Ovary (tissue), 9 donors: ENCODE results near the gene CPXM1. TPM values are rescaled to one million over a fixed set of nuclear protein-coding genes. Genes with fewer than 3 reads are reported as not detected.
"Not testable (repeated sequence)": the region's sequence is repeated elsewhere in the genome, so short reads cannot be mapped to it uniquely, and the experiment has no call there.

Experiments used
- DNase-seq, 5 donors: peaks; one replicate each; pipeline ENCODE4 v3.0.0-alpha.2; 2019 to 2020
- H3K27ac ChIP-seq, 2 donors: fragments of 200-600 bp; one replicate each; pipeline versions ENCODE4 v1.5.1 to v1.8.0; 2019 to 2022
- H3K27me3 ChIP-seq: fragments of 200-600 bp; one replicate; pipeline ENCODE4 v1.8.0; 2022
- H3K36me3 ChIP-seq: fragments of 200-600 bp; sonication (generic); one replicate; pipeline ENCODE4 v1.5.1; 2019
- H3K4me1 ChIP-seq: one replicate; pipeline ENCODE4 v1.8.1; 2013; ENCODE audit warnings: mild to moderate bottlenecking, moderate library complexity; ENCODE audit not compliant: insufficient read depth
- H3K4me3 ChIP-seq: fragments of 200-600 bp; sonication (generic); one replicate; pipeline ENCODE4 v1.5.1; 2017
- H3K9me3 ChIP-seq, 2 donors: fragments of 200-600 bp in 1 of 2; sonication (generic) in 1 of 2; one replicate each; pipeline versions ENCODE4 v1.5.1 to v1.8.1; 2013 to 2019; ENCODE audit warnings: mild to moderate bottlenecking in 1 of 2, moderate library complexity in 1 of 2
- CTCF ChIP-seq, 3 donors: fragments of 450-650 bp in 2 of 3; fragments of 200-600 bp in 1 of 3; IDR thresholded peaks; one replicate each; pipeline versions ENCODE4 v1.5.1 to v1.8.0; 2016 to 2022; ENCODE audit warnings: antibody characterized with exemption in 3 of 3, mild to moderate bottlenecking in 1 of 3
- EP300 ChIP-seq: sonication (generic); formaldehyde crosslinking; IDR thresholded peaks from one replicate; pipeline ENCODE4 v1.6.1; 2017; ENCODE audit warnings: antibody characterized with exemption
- POLR2A ChIP-seq: fragments of 450-650 bp; IDR thresholded peaks from one replicate; pipeline ENCODE4 v1.6.1; 2017; ENCODE audit warnings: antibody characterized with exemption, mild to moderate bottlenecking, moderate library complexity
- WGBS, 3 donors: extraction: QIAGEN DNeasy Blood & Tissue Kit in 1 of 3; methylation state at CpG; one replicate each; pipeline versions ENCODE4 v1.1.5 to v1.1.7; 2013 to 2017; 5-methylcytosine and 5-hydroxymethylcytosine counted together
- intact Hi-C, 4 donors: fragments of 100-400 bp; cut with DNase I; formaldehyde crosslinking; loops; one replicate each; pipeline versions ENCODE4 v1.11.0 to v1.15.1; 2022 to 2023
- polyA plus RNA-seq, 2 donors: library from polyadenylated mRNA; stranded (reverse); fragments of 200-250 nt in 1 of 2; fragments of 350-450 nt in 1 of 2; fragmentation: Illumina TruSeq in 1 of 2; extraction: RNeasy Lipid Tissue Mini Kit (QIAGEN cat#74804) in 1 of 2; gene quantifications; one replicate each; pipeline ENCODE4 v1.2.3, GENCODE V29; 2013 to 2014
- total RNA-seq, 7 donors: library from RNA; depleted of rRNA in 2 of 7; stranded (reverse); fragments of >200 nt in 2 of 7; fragmentation: NEBNext Ultra II Directional in 3 of 7; extraction: Animal tissue kit (Norgen Biotek cat#: 25700) in 3 of 7; gene quantifications; one replicate each; pipeline versions ENCODE4 v1.1.0 to v1.2.4, GENCODE V29; 2016 to 2023
- donor health status: DM: no; HTN: no; CAD: no; lungs with moderate emphysema.
- donor health status: DM: no; HTN: no; CAD: no.
- donor health status: Bipolar disorder and iron deficiency.
- donor health status: DM: yes; HTN: yes; CAD: no.
- donor health status: DM: no; HTN: no; CAD: no.
- donor health status: DM: yes; HTN: yes; CAD: no.

Gene CPXM1
- total and polyA plus RNA-seq, 9 donors: 0.86 to 50.9 (median 28.1) TPM

- no peak overlapping the region for H3K4me3 ChIP-seq
- TF ChIP-seq POLR2A (no peak), CTCF (IDR thresholded peaks at IDR 0.05) (no peak), EP300 (no peak)
- H3K4me1 ChIP-seq: peaks cover 4% of the 10 kb centered on the region
- H3K9me3 ChIP-seq: no peaks in the 10 kb centered on the region
- H3K27me3 ChIP-seq: no peaks in the 10 kb centered on the region
- no peak for DNase-seq
- H3K36me3 ChIP-seq: no peaks in the 10 kb centered on the region
- intact Hi-C loops: no loop called here
- 86 to 94% (median 93%) methylated on average over 6 of the region's 6 CpGs for WGBS, 3 donors
- no peak overlapping the region for H3K27ac ChIP-seq
Observed at GRCh38 chr20:2835331-2835796, 34.9 kb upstream of the CPXM1 start.

- TF ChIP-seq EP300 (no peak), CTCF (IDR thresholded peaks at IDR 0.05) (no peak), POLR2A (no peak)
- no peak overlapping the region for H3K4me3 ChIP-seq
- WGBS, 3 donors: 95 to 96% (median 96%) methylated on average over 14 of the region's 14 CpGs
- intact Hi-C loops: no loop called here
- no peaks in the 10 kb centered on the region for H3K4me1 ChIP-seq
- DNase-seq: no peak
- H3K27me3 ChIP-seq: no peaks in the 10 kb centered on the region
- no peak overlapping the region for H3K27ac ChIP-seq
- no peaks in the 10 kb centered on the region for H3K9me3 ChIP-seq
- H3K36me3 ChIP-seq: no peaks in the 10 kb centered on the region
Observed at GRCh38 chr20:2834401-2835110, 34.1 kb upstream of the CPXM1 start.

- Histone ChIP-seq H3K9me3 (no peaks in the 10 kb centered on the region), H3K4me3 (no peak overlapping the region), H3K27ac (no peak overlapping the region), H3K27me3 (no peaks in the 10 kb centered on the region), H3K4me1 (no peaks in the 10 kb centered on the region), H3K36me3 (no peaks in the 10 kb centered on the region)
- no peak for DNase-seq
- WGBS, 3 donors: 52 to 67% (median 64%) methylated on average over 1 of the region's 1 CpG
- TF ChIP-seq EP300 (no peak), CTCF (IDR thresholded peaks at IDR 0.05) (no peak), POLR2A (no peak)
- intact Hi-C loops: no loop called here
Observed at GRCh38 chr20:2833761-2834160, 33.3 kb upstream of the CPXM1 start.

- intact Hi-C loops, H3K4me3 ChIP-seq: not testable (repeated sequence)
Observed at GRCh38 chr20:2831206-2831605, 30.8 kb upstream of the CPXM1 start.

GRCh38 chr20:2829376-2829775 is 28.9 kb upstream of the CPXM1 start:
- no peak for TF ChIP-seq EP300
- TF ChIP-seq POLR2A: no peak
- TF ChIP-seq CTCF (IDR thresholded peaks at IDR 0.05): no peak
- H3K27ac ChIP-seq: no peak overlapping the region
- 77 to 80% (median 78%) methylated on average over 6 of the region's 6 CpGs for WGBS, 3 donors
- H3K9me3 ChIP-seq: no peaks in the 10 kb centered on the region
- no peaks in the 10 kb centered on the region for H3K4me1 ChIP-seq
- no peak overlapping the region for H3K4me3 ChIP-seq
- H3K36me3 ChIP-seq: no peaks in the 10 kb centered on the region
- no peaks in the 10 kb centered on the region for H3K27me3 ChIP-seq
- intact Hi-C loops: no loop called here
- no peak for DNase-seq

More at GRCh38 chr20:2831206-2831605, 30.8 kb upstream of the CPXM1 start:
- not testable (repeated sequence) for H3K4me1 ChIP-seq, H3K27me3 ChIP-seq, H3K9me3 ChIP-seq, H3K36me3 ChIP-seq, DNase-seq, H3K27ac ChIP-seq
- WGBS, 3 donors: 61 to 79% (median 75%) methylated on average over 7 of the region's 7 CpGs
